Stimulated activated CD4-positive, alpha-beta T cell treated with anti-CD3 and anti-CD28 coated beads, TNF-alpha, amount 100 ng/mL, for 24 hours (primary cell): ENCODE results near the gene TECPR2.

ENCODE experiments used
- DNase-seq, 3 experiments: peaks; one replicate each; pipeline ENCODE4 v3.0.0-alpha.2; 2020; ENCODE audit warnings: low read depth in 3 of 3

Gene TECPR2

DNA sequence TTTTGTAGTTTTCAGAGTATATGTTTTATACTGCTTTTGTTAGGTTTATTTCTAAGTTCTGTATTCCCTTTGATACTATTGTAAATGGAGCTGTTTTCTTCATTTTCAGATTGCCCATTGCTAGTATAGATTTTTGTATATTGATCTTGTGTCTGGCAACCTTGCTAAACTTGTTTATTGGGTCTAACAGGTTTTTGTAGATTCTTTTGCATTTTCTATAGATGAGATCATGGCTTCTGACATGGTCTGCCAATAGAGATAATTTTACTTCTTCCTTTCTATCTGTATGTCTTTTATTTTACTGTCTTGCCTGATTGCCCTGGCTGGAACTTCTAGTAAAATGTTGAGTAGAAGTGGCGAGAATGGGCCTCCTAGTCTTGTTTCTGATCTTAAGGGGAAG is 106.5 kb downstream of the TECPR2 start:
- no peak for DNase-seq

DNA sequence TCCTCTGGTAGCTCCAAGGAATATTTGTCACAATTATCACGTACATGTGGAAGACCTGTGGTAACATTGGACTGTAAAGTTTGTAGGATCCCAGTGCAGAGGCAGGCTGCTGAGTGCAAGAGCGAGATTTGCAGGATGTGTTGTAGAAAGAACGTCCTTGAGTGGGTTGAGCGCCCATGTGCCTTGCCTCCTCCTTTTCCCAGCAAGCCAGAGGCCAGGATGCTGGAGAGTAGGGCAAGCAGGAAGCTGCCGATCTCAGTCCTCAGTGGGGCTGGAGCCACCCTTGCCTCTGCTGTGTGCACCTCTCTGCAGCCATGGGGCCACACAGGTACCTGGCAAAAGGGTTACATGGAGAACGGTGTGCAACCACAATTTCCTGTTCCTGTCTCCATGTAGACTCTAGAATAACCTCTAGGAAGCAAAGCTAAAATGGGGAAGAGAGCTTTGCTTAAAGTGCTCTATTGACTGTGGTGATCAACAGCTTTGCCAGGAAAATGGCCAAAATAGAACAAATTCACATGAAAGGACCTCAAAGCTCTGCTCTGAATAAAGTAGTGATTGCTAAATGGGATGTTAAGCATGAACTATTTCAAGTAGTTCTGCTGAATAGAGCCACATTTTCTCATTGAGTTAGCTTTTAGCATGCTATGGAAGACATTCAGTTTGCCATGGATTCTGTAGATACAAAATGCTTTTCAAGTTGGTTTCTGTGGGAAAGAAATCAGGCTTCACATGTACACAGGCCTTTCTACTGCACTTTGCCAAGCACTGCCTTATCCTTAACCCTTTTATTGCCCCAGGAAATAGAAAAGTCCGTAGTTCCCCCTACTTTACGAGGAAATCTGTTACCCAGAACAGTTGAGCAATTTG is 109.4 kb downstream of the TECPR2 start:
- no peak for DNase-seq

DNA sequence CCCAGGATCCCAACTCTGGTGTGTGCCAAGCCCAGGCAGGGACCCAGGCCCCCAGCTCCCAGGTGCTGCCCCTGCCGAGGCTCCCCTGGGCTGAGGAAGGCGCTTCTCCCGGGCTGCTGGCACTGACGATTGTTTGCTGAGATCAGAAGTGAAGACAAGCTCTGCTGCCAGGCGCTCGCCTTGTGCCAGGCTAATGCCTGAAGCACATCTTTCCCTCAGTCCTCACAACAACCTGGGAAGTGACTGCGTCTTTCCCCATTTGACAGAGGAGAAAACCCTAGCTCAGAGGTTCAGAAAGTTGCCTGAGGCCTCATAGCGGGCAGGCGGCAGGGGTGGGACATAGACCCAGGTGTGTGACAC is 110.0 kb downstream of the TECPR2 start:
- no peak for DNase-seq

DNA sequence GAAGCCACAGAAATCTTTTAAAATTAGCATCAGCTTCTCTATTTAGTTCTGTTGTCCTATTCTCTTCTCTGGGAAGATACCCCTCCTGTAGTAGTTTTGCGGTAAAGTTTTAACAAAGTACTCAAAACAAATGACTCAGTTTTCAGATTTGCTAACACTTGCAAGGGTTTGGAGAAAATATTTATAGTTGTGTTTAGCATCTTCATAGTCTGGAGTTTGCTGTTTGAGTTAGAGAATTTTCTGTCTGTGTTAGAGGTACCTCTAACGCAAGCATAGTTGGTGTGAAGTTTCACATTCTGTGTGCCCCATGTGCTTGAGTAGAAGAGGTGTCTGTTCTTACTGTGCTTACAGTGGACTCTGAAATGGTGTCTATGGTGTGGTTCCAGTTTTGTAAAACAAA is 110.8 kb downstream of the TECPR2 start:
- no peak for DNase-seq

DNA sequence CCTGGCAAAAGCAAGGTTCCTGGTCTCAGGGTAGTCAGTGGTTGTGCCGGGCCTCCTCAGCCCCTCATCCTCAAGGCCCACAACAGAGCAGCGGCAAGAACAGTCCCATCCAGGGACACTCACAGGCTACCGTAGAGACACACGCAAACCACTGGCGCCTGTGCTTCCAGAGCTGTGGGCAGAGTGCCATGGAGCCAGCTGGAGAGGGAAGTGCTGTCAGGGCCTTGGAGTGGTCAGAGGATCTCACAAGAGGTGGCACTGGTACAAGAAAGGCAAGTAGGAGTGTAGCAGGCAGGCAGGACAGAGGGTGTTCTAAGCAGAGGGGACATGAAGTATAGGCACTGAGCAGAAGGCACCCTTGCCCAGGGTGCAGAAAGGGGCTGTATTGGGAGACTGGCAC is 112.2 kb downstream of the TECPR2 start:
- no peak for DNase-seq

DNA sequence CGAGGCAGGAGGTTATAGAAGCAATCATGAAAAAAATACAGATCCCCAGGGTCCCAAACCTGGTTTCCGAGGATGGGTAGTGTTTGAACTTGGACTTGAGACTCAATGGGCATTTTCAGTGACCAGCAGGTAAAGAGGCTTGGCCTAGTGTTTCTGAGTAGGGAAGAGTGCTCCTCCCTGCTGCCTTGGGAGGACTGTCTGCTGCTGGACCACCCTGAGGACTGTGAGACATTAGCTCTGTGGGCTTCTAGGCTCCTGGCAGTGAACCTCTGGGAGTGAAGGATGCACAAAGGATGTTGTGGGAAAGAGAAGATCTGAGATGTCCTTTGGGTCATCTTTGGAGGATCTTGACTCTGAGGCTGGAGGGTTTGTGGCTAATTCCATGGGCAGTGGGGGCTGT is 116.4 kb downstream of the TECPR2 start:
- DNase-seq = no peak

DNA sequence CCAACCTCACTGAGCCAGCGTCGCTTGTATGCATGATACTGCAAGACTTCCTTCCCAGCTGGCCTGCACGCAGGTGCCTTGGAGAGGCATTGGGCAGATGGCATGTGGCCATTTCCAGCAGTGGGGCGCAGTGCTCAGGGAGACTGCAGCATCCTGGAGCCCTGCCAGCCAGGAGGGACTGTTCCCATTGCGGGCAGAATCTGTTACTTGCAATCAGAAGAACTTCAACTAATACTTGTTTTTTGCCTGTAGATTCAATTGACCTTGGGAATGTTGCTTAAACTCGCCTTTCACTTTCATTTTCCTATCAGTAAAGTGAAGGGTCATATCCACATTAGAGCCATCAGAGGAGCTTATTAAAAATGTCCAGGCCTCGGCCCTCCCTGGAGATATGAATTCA is 117.0 kb downstream of the TECPR2 start:
- no peak for DNase-seq

DNA sequence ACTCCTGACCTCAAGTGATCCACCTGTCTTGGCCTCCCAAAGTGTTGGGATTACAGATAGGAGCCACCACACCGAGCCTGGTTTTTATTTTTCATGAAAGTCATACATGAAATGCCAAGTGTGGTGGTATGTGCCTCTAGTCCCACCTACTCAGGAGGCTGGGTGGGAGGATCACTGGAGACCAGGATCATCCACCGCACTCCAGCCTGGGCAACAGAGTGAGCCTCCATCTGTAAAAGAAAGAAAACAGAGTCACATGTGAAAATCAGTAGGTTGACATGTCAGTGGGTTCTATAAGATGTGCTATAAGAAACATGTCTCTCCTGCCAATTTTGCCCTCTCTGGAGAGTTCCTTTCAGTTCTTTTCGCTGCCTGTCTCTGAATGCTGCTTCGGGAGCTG is 118.6 kb downstream of the TECPR2 start:
- DNase-seq = no peak

DNA sequence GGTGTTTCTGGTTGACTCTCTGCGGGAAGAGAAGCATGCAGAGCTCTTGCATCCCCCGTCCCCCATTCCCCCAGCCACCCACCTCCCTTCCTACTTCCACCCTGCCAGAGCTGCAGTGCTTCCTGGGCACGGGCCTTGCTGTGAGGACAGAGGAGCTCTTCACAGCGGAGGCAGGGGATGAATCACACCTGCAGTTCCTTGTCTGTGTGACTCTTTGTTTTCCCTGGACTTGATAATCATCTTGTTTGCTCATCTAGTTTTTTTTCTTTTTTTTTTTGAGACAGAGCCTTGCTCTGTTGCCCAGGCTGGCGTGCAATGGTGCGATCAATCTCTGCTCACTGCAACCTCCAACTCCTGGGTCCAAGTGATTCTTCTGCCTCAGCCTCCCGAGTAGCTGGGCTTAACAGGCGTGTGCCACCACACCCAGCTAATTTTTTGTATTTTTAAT is 119.1 kb downstream of the TECPR2 start:
- no peak for DNase-seq

DNA sequence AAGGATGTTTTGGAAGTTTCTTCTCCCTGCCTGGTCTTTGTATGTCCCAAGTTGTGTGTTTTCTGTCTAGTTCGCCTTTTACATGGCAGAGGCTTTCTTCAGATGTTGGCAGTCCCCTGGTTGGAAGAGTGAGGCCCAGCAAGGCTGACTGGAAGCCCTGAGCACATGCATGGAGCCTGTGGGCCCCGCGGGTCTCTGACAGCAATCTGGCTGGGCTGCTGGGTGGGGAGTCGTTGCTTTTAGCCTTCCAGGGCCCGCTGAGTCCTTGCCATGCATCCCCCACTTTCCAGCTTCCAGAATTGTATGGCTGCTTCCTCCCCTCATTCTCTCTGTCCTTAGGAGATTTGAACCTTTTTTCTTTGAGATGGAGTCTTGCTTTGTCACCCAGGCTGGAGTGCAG is 121.6 kb downstream of the TECPR2 start:
- DNase-seq = no peak

DNA sequence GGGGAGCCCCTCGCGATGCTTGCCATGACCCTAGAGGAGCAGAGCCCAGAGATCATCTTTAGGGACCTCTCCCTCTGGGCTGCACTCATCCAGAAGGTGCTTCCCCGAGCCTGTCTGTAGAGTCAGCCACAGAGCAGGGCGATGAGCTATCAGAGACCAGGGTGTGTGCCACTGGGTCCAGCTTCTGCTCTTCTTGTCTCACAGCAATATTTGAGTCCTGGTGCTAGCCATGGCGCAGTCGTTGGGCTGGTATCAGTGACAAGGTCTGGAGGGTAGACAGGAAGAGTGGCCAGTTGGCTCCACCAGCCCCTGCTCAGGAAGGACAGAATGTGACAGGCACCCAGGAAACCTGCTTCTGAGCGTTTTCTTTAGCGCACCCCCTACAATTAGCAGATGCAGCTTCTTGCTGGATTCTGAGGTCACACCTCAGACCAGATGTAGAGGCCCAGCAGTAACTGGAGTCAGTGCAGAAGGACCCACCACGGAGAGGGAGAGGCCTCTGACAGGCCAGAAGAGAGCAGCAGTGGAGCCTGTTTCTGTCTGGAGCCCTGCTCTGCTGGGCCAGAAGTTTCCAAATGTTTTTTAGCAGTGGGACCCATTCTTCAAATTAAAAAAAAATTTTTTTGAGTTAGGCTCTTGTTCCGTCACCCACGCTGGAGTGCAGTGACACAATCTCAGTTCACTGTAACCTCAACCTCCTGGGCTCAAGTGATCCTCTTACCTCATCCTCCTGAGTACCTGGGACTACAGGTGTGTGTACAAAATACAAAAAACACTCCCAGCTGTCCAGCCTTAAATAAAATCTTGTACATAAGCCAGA is 123.2 kb downstream of the TECPR2 start:
- no peak for DNase-seq

DNA sequence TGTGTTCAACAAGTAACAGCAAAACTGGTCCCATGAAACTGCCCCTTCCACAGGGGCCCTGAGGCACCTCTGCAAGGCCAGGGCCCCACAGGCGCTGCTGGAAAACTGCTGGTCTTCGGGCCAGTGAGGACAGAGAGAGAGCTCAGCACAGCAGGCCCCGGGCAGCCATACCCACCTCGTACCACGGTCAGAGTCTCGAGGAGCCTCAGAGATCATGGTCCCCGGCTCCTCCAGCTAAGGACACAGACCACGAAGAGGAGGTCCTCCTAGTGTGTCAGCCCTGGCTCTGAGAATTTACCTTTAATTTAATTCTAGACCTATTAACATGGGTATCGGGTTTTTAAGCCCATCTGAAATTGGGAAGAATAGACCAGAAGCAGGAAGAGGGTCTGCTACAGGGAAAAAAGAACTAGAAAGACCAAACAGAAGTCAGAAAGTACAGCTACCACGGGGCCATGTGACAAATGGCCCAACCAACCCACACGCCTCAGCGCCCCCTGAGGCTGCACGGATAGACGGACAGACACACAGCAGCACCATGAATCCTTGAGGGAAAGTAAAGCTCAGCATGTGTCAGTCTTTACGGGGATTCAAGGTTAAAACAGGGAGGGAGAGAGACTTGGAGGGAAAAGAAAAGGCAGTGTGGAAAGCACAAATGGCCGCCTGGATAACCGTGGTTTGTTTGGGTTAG is 123.9 kb downstream of the TECPR2 start:
- DNase-seq = no peak

DNA sequence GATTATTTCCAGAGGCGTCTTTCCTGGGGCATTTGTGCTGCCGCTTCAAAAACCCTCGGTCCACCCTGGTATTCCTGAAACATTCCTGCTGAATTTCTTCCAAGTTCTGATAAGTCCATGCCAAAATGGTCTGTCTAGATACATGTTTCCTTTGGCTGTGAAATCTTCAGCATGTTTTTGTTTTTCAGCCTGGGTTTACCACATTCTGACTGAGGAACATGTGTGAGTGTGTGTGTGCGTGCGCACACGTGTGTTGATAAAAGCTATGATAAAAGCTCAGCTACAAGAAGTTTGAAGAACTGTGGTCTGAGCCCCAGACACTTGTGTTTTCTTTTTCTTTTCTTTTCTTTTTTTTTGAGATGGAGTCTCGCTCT is 124.5 kb downstream of the TECPR2 start:
- no peak for DNase-seq

DNA sequence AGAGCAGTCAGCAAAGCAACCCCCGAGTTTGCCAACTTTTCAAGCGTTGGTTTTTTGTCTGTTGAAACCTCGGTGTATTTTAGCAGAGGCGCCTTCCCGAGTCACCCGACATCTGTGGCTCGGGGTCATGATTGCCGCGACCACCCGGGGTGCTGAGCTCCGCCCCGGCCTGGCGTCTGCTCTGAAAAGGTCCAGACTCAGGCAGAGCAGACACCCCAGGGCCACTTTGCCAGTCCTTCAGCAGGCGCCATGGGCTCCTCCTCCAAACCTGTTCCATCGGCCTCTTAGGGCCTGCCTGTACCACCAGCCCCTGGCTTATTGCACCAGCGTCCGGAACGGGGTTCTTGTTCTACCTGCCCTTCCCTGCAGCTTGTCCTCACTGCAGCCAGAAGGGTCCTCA is 127.7 kb downstream of the TECPR2 start:
- DNase-seq = no peak

DNA sequence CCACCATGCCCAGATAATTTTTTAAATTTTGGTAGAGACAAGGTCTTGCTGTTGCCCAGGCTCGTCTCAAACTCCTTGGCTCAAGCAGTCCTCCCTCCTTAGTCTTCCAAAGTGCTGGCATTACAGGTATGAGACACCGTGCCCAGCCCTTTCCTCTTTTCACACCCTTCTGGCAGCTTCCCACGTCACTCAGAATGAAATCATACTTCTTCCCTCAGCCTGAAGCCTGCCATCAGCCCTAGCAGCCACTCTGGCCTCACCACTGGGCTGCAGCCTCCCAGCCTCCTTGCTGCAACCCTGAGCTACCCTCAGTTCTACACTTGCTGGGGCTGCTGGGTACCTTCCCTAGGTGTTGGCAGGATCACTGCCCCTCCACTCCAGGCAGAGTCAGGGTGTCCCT is 128.6 kb downstream of the TECPR2 start:
- DNase-seq = no peak

DNA sequence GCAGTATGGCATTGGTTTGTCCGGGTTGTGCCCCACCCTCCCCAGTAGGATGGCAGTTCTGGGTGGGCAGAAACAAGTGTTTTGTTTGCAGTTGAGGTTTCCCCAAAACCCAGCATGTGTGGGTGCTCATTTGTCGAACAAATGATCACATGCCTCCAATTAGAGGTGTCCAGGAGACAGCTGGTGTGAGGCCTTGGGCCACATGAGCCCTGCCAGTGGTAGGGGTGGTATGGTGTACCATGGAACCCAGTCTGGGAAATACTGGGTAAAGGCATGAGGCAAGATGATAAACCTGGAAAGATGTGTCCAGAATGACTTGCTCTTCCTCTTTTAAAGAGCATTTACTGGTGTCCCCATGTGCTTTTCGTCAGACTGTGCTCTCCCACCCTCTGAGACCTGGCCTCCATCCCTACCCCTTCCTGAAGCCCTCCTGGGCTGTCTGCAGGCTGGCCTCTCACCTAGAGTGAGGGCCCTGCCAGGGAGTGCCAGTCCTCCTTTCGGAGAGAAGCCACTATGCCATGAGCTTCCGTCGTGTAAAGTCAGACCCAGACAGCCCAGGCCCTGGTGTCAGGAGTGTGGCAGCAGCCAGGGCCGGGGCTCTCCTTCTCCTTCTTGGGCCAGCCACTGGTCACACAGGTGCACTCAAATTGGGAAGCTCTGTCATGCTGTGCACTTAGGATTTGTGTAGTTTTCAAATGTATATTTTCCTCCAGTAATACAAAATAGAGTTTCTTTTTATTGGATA is 129.2 kb downstream of the TECPR2 start:
- no peak for DNase-seq

DNA sequence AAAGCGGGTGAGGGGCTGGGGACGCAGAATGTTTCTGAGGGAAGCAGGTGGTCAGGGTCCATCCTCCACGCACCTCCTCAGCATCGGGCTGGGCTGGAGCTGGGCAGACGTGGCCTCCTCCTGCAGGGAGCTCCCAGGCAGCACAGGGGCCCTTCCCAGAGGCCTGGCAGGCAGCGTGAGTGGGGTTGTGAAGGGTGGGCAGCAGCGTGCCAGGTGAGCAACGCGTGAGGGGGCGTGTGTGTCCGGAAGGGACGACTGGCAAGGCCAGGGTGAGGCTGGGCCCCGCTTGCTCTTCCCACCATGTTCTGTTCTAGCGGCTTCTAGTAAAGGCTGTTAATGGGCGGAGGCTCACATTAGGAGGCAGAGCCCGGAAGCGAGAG is 129.8 kb downstream of the TECPR2 start:
- no peak for DNase-seq

DNA sequence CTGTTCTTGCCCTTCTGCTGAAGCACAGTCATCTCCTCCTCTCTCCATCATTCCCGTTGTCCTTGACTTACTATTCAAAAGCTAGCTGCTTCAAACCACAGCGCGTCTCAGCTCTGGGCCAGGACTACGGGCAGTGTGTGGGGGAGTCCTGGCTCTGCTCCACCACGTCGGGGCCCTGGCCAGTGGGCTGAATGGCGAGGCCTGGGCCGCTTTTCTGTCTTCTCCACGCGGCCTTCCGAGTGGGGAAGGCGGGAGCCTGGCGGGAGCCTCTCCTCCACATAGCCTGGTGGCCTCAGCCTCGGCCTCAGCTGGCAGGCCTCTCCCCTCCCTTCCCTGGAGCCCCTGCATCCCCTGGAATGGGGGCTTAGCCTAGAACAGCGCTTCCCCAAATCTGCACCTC is 130.4 kb downstream of the TECPR2 start:
- no peak for DNase-seq

DNA sequence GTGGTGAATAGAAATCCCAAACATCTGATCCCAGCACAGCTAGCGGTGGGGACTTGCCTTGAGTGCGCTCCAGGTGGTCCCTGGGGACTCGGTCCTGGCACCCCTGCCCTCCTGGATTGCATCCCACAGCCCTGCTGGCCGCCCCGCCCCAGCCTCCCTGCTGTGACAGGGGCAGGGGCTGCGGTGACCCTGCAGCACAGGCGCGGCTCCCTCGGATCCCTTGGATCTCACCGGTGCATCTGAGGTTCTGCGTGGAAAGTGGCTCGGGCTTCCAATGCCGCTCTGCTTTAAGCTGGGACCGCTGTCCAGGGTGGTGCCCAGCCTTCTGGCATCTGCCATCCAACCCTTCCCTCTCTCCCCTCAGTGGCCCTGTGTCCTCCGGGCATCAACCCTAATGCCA is 130.8 kb downstream of the TECPR2 start:
- DNase-seq = no peak

DNA sequence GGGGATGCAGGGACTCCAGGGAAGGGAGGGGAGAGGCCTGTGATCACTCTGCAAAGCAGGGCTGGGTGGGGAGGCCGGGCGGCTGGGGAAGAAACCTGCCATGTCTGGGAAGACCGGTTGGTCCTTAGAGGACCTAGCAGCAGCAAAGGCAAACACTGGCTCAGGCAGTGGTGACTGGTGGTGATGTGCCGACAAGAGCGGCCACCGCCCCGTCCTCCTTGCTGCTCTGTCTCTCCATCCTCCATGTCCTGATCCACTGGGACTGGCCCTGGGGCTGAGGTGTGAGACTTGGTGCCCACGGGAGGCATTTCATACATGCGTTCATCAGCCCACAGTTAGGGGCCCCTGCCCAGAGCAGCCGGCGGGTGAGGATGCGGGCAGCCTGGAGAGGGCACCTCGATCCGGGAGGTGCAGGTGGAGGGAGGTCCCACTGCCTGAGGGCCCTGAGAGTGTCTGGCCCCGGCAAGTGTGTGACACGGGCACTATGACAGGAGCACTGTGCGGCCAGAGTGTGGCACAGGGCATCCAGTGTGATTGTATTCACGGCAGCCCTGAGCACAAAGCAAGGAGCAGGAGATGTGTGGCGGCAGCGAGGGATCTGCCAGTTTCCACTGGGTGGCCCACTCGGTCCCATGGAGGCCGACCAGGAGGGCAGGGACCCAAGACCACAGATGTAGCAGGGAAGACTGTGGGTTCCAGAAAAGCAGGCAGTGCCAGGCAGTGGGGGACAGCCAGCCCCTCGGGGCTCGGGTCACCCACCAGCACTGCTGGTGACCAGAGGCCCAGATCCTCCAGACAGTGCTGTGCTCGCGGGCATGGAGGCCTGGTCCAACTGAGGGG is 133.0 kb downstream of the TECPR2 start:
- no peak for DNase-seq

DNA sequence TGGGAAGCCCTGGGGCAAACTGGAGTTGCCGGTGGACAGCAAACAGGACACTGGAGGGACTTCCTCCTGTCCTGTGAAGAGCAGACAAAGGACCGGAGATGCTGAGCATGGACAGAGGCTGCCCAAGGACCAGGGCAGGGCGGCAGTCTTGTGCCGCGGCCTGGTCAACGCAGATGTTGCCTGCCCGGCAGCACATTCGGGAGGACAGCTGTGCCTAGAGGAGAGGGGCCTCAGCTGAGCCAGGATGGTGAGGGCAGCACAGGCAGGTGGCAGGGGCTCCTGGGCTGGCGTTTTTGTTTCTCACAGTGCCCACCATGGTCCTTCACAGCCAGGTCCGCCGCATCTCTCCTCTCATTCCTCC is 133.6 kb downstream of the TECPR2 start:
- no peak for DNase-seq
